Activated CD8-positive, alpha-beta T cell treated with anti-CD3 and anti-CD28 coated beads, Interleukin-2, amount 10 ng/mL, durations not matched to agents 7 days and 5 days (primary cell): Measurements from ENCODE around the gene EIF3K. TPM values are rescaled to one million over a fixed set of nuclear protein-coding genes. Genes with fewer than 3 reads are reported as not detected.
A peak's percentile ranks its signal among the peaks of the same experiment; 100 is the strongest.

ENCODE experiments used
- ATAC-seq: fragments of 150-1000 bp; cut with Tn5 transposase; one replicate; pipeline ENCODE4 v1.10.0; 2021; ENCODE audit warnings: moderate library complexity
- CTCF ChIA-PET: fragments of 350-600 bp; sonication (Branson Sonifier 250); formaldehyde crosslinking; loops from one replicate; lab custom pipeline; 2021; ENCODE audit warnings: antibody characterized with exemption; lab: Charles Lee
- POLR2A ChIA-PET: fragments of 350-600 bp; sonication (Branson Sonifier 250); formaldehyde crosslinking; loops from one replicate; lab custom pipeline; 2021; ENCODE audit warnings: antibody characterized with exemption; lab: Charles Lee
- DNase-seq: peaks from one replicate; pipeline ENCODE4 v3.0.0-alpha.2; 2020
- H3K27ac Mint-ChIP-seq: one replicate; pipeline ENCODE4 v1.8.0; 2021; ENCODE audit warnings: mild to moderate bottlenecking, mixed read lengths
- H3K27me3 Mint-ChIP-seq: one replicate; pipeline ENCODE4 v1.8.0; 2021; ENCODE audit warnings: low read depth, mixed read lengths
- H3K36me3 Mint-ChIP-seq: one replicate; pipeline ENCODE4 v1.8.0; 2021; ENCODE audit warnings: low read depth, mixed read lengths
- H3K4me1 Mint-ChIP-seq: one replicate; pipeline ENCODE4 v1.8.0; 2021; ENCODE audit warnings: low read depth, mixed read lengths
- H3K4me3 Mint-ChIP-seq: one replicate; pipeline ENCODE4 v1.8.0; 2021; ENCODE audit warnings: mild to moderate bottlenecking, mixed read lengths
- H3K9me3 Mint-ChIP-seq: one replicate; pipeline ENCODE4 v1.8.0; 2022; ENCODE audit warnings: mixed read lengths; ENCODE audit not compliant: insufficient read depth
- total RNA-seq, 2 experiments: library from RNA; stranded (reverse); gene quantifications; one replicate each; pipeline ENCODE4 v1.2.3, GENCODE V29; 2021

Gene EIF3K
- total RNA-seq, 2 experiments from 2014 or later = 325 to 352 TPM

DNA sequence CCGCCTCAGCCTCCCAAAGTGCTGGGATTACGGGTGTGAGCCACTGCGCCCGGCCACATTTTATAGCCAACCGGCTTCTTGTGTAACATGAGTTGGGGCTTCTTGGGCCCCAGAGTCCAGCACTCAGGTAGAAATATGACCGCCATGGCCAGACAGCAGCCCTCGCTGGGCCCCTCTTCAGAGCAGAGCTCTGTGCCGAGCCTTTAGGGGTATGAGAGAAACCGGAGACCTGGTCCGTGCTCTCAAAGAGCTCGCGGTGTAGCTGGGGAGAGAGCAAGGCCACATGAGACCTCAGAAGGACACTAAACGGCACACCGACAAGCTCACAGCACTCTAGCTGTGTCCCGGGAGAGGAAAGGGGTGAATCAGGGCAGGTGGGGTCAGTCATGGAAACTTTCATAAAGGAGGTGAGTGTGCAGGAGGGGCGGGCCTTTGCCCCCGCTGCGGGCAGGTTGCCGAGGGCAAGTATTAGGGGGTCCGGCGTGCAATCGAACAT is 44.2 kb downstream of the EIF3K start:
- POLR2A ChIA-PET = no interaction called here
- DNase-seq (no peak), ATAC-seq (no peak)
- peaks cover 86% of the 10 kb centered on the region for H3K4me1 Mint-ChIP-seq
- H3K27ac Mint-ChIP-seq = no peak overlapping the region
- no peaks in the 10 kb centered on the region for H3K9me3 Mint-ChIP-seq
- peaks cover 39% of the 10 kb centered on the region for H3K36me3 Mint-ChIP-seq
- H3K27me3 Mint-ChIP-seq = no peaks in the 10 kb centered on the region
- CTCF ChIA-PET = interaction anchor here (1.1 to 1.3 kb wide), 2 partner anchors 14 to 148 kb away, joined by 3 read pairs; no protein-coding TSS in a partner anchor
- H3K4me3 Mint-ChIP-seq = no peak overlapping the region

DNA sequence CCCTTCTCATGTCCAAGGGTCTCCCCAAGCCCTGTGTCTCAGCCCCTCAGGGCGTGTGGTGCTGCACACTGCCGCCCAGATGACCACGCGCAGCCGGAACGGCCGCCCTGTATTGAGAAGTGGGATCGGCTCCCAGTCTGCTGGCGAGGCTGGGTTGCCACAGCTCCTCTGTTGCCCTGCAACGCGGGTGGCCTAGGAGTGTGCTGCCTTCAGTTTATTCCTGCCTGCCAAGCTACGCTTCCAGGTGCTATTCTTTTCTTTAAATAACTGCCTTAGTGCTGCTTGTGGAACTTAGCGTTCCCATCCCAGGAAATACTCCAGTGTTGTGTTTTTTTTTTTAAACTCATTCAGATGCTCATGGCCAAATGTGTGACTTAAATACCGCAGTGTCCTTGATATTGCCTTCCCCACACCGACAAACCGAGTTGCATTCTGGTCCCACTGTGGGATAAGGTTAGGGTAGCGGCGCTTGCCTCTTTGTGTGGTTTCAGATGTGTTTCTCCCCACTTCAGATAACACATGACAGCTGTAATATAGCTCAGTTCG is 45.0 kb downstream of the EIF3K start:
- H3K4me1 Mint-ChIP-seq = peaks cover 86% of the 10 kb centered on the region
- peak overlapping the region; percentile 77 for H3K27ac Mint-ChIP-seq
- H3K27me3 Mint-ChIP-seq = no peaks in the 10 kb centered on the region
- ChIA-PET CTCF (interaction anchor here (1.0 to 1.4 kb wide), 3 partner anchors 30 to 261 kb away, joined by 3 to 8 read pairs (median 4); partner anchors contain the start of gene FAM98C), POLR2A (interaction anchor here (0.6 kb wide), 1 partner anchor 17 kb away, joined by 3 read pairs; no protein-coding TSS in a partner anchor)
- H3K36me3 Mint-ChIP-seq = peaks cover 41% of the 10 kb centered on the region
- peak overlapping the region; percentile 41 for H3K4me3 Mint-ChIP-seq
- ATAC-seq = peak; percentile 45
- no peaks in the 10 kb centered on the region for H3K9me3 Mint-ChIP-seq
- peak; percentile 61 for DNase-seq

GRCh38 chr19:38664503-38665211 is 45.7 kb downstream of the EIF3K start:
- DNase-seq (no peak), ATAC-seq (peak; percentile 26)
- H3K27me3 Mint-ChIP-seq = no peaks in the 10 kb centered on the region
- H3K36me3 Mint-ChIP-seq = peaks cover 47% of the 10 kb centered on the region
- H3K27ac Mint-ChIP-seq = peak overlapping the region; percentile 77
- ChIA-PET POLR2A (interaction anchor here (0.6 kb wide), 1 partner anchor 16 kb away, joined by 3 read pairs; no protein-coding TSS in a partner anchor), CTCF (interaction anchor here (1.0 to 1.4 kb wide), 4 partner anchors 22 to 262 kb away, joined by 3 to 8 read pairs (median 4); partner anchors contain the start of gene FAM98C)
- H3K9me3 Mint-ChIP-seq = no peaks in the 10 kb centered on the region
- peak overlapping the region; percentile 41 for H3K4me3 Mint-ChIP-seq
- H3K4me1 Mint-ChIP-seq = peaks cover 86% of the 10 kb centered on the region

DNA sequence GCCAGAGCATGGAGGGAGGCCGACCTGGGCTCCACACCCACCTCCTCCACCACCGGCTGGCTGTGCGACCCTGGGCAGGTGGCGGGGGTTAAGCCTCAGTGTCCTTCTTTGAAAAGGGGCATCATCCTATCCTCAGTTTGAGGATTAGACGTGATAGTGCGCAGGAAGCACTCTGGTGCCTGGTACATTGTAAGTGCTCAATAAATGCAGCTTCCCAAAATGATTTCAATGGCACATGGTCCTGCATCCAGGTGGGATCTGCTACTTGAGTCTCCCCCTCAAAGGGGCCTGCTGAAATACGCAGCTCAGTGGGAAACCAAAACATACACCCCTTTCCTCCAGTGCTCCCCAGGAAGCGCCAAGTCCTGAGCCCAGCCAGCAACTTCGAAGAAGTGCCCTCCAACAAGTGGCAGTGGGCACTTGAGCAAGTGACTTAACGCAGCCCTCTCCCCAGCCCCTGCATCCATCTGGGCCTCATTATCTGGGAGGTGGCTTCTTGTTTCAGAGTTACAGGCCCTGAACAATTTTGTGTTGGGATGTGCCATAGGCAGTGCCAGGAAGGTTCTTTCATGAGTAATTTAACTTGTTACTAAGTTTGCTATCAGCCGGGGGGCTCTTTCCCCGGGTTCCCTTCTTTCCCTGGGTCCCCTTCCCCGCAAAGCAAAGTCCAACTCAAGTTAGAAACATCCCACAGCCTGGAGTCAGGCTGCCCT is 46.4 kb downstream of the EIF3K start:
- DNase-seq (no peak), ATAC-seq (no peak)
- Mint-ChIP-seq H3K9me3 (no peaks in the 10 kb centered on the region), H3K27ac (no peak overlapping the region), H3K4me3 (no peak overlapping the region), H3K27me3 (no peaks in the 10 kb centered on the region), H3K4me1 (peaks cover 92% of the 10 kb centered on the region), H3K36me3 (peaks cover 54% of the 10 kb centered on the region)
- POLR2A ChIA-PET = no interaction called here
- CTCF ChIA-PET = interaction anchor here (1.0 to 1.4 kb wide), 3 partner anchors 21 to 150 kb away, joined by 3 to 8 read pairs (median 4); no protein-coding TSS in a partner anchor

GRCh38 chr19:38665950-38666662 is 47.1 kb downstream of the EIF3K start:
- Mint-ChIP-seq H3K4me3 (no peak overlapping the region), H3K36me3 (peaks cover 52% of the 10 kb centered on the region), H3K27me3 (no peaks in the 10 kb centered on the region), H3K27ac (peak overlapping the region; percentile 34), H3K4me1 (peaks cover 92% of the 10 kb centered on the region), H3K9me3 (no peaks in the 10 kb centered on the region)
- DNase-seq = no peak
- no peak for ATAC-seq
- ChIA-PET CTCF (interaction anchor here (0.8 kb wide), 1 partner anchor 10 kb away, joined by 3 read pairs; no protein-coding TSS in a partner anchor), POLR2A (no interaction called here)

- peaks cover 51% of the 10 kb centered on the region for H3K36me3 Mint-ChIP-seq
- H3K4me3 Mint-ChIP-seq = peak overlapping the region; percentile 16
- no peaks in the 10 kb centered on the region for H3K27me3 Mint-ChIP-seq
- H3K4me1 Mint-ChIP-seq = peaks cover 96% of the 10 kb centered on the region
- H3K27ac Mint-ChIP-seq = peak overlapping the region; percentile 82
- no peaks in the 10 kb centered on the region for H3K9me3 Mint-ChIP-seq
- ATAC-seq (peak; percentile 72), DNase-seq (peak; percentile 64)
- CTCF ChIA-PET = interaction anchor here (0.8 to 2.8 kb wide), 5 partner anchors 11 to 264 kb away, joined by 3 to 14 read pairs (median 3); partner anchors contain the start of genes FAM98C and SARS2
- POLR2A ChIA-PET = interaction anchor here (0.6 to 1.1 kb wide), 2 partner anchors 10 to 266 kb away, joined by 3 read pairs; no protein-coding TSS in a partner anchor
Measured at GRCh38 chr19:38666663-38667511, 47.9 kb downstream of the EIF3K start.

- no peaks in the 10 kb centered on the region for H3K27me3 Mint-ChIP-seq
Measured at GRCh38 chr19:38667661-38668171, 48.7 kb downstream of the EIF3K start.

GRCh38 chr19:38669552-38669951 is 50.6 kb downstream of the EIF3K start:
- ChIA-PET CTCF (interaction anchor here (0.9 to 2.8 kb wide), 8 partner anchors 13 to 261 kb away, joined by 3 to 14 read pairs (median 4); partner anchors contain the start of genes ACTN4, MRPS12 and SARS2), POLR2A (interaction anchor here (0.7 to 1.4 kb wide), 5 partner anchors 12 to 31 kb away, joined by 3 to 4 read pairs (median 3); partner anchors contain the start of gene ACTN4)
- Mint-ChIP-seq H3K27ac (peak overlapping the region; percentile 78), H3K27me3 (no peaks in the 10 kb centered on the region), H3K36me3 (peaks cover 43% of the 10 kb centered on the region), H3K4me3 (peak overlapping the region; percentile 57), H3K4me1 (peaks cover 83% of the 10 kb centered on the region), H3K9me3 (no peaks in the 10 kb centered on the region)
- ATAC-seq = peak; percentile 28
- peak; percentile 56 for DNase-seq

More at GRCh38 chr19:38667661-38668171, 48.7 kb downstream of the EIF3K start:
- peaks cover 92% of the 10 kb centered on the region for H3K4me1 Mint-ChIP-seq
- ChIA-PET POLR2A (interaction anchor here (0.6 to 1.4 kb wide), 3 partner anchors 11 to 266 kb away, joined by 3 read pairs; partner anchors contain the start of gene ACTN4), CTCF (interaction anchor here (1.0 to 2.8 kb wide), 4 partner anchors 18 to 265 kb away, joined by 3 to 14 read pairs (median 3); partner anchors contain the start of genes FAM98C and SARS2)
- no peak overlapping the region for H3K27ac Mint-ChIP-seq
- DNase-seq (no peak), ATAC-seq (no peak)
- H3K4me3 Mint-ChIP-seq = no peak overlapping the region
- no peaks in the 10 kb centered on the region for H3K9me3 Mint-ChIP-seq
- peaks cover 49% of the 10 kb centered on the region for H3K36me3 Mint-ChIP-seq

GRCh38 chr19:38670921-38671398 is 52.0 kb downstream of the EIF3K start:
- peaks cover 42% of the 10 kb centered on the region for H3K36me3 Mint-ChIP-seq
- ATAC-seq (no peak), DNase-seq (no peak)
- ChIA-PET POLR2A (no interaction called here), CTCF (interaction anchor here (0.9 to 1.8 kb wide), 8 partner anchors 9 to 269 kb away, joined by 3 to 8 read pairs (median 3); partner anchors contain the start of genes ACTN4, FAM98C, MRPS12 and SARS2)
- H3K27me3 Mint-ChIP-seq = no peaks in the 10 kb centered on the region
- no peaks in the 10 kb centered on the region for H3K9me3 Mint-ChIP-seq
- H3K27ac Mint-ChIP-seq = no peak overlapping the region
- peaks cover 83% of the 10 kb centered on the region for H3K4me1 Mint-ChIP-seq
- H3K4me3 Mint-ChIP-seq = no peak overlapping the region
